Erythroblast (primary cell): ENCODE data around the gene EEFSEC.

Source experiments
- DNase-seq, 2 experiments: peaks; one replicate each; lab custom pipeline; 2025; lab: John Stamatoyannopoulos, UW
- GATA1 ChIP-seq: IDR thresholded peaks from 2 replicates; pipeline ENCODE4 v1.6.1; 2011; ENCODE audit warnings: low read depth, mild to moderate bottlenecking, control low read depth, low read length, moderate library complexity
- POLR2A ChIP-seq: IDR thresholded peaks from 2 replicates; pipeline ENCODE4 v1.6.1; 2011; ENCODE audit warnings: mild to moderate bottlenecking, low read length

EEFSEC gene, protein sequence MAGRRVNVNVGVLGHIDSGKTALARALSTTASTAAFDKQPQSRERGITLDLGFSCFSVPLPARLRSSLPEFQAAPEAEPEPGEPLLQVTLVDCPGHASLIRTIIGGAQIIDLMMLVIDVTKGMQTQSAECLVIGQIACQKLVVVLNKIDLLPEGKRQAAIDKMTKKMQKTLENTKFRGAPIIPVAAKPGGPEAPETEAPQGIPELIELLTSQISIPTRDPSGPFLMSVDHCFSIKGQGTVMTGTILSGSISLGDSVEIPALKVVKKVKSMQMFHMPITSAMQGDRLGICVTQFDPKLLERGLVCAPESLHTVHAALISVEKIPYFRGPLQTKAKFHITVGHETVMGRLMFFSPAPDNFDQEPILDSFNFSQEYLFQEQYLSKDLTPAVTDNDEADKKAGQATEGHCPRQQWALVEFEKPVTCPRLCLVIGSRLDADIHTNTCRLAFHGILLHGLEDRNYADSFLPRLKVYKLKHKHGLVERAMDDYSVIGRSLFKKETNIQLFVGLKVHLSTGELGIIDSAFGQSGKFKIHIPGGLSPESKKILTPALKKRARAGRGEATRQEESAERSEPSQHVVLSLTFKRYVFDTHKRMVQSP

DNA sequence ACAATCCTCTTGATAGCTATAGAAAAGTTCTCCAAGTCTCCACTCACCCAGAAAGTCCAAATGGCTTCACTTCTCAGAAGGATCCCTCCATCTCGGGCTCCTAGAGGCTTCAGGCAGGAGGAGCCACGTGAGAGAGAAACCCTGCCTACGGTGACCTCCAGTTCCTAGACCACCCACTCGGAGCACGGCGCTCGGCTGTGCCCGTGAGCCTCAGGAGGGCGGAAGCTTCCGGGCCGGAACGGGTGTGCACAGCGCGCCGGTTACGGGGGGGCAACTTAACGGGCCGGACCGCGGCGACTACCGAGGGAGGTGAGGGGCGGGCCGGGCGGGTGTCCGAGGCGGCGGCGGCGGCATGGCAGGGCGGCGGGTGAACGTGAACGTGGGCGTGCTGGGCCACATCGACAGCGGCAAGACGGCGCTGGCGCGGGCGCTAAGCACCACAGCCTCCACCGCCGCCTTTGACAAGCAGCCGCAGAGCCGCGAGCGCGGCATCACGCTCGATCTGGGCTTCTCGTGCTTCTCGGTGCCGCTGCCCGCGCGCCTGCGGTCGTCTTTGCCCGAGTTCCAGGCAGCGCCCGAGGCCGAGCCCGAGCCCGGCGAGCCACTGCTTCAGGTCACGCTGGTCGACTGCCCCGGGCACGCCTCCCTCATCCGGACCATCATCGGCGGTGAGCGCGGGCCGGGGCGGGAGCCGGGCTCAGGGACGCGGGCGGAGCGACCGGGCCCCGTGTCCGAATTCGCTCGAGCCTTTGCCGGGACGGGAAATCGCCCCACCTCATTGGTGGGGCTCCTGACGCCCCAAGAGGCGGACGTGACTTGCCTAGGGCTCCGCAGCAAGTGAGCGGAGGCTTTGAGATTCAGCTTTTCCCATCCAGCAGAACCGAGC, at the start of gene EEFSEC:
EEFSEC (plus strand) TSS at position 326 of the 886 bp plus-strand sequence; CDS start at position 353, 27 bp downstream.
- no peak for TF ChIP-seq GATA1
- peak; percentile 66 for TF ChIP-seq POLR2A
- peak; percentile 90 to 93 for DNase-seq

GRCh38 chr3:128107834-128108233, 45.4 kb upstream of the EEFSEC start:
- no peak for TF ChIP-seq POLR2A
- TF ChIP-seq GATA1, result no peak
- no peak for DNase-seq

GRCh38 chr3:128111147-128111546, 42.1 kb upstream of the EEFSEC start:
- no peak for DNase-seq
- TF ChIP-seq POLR2A (no peak), GATA1 (no peak)

DNA sequence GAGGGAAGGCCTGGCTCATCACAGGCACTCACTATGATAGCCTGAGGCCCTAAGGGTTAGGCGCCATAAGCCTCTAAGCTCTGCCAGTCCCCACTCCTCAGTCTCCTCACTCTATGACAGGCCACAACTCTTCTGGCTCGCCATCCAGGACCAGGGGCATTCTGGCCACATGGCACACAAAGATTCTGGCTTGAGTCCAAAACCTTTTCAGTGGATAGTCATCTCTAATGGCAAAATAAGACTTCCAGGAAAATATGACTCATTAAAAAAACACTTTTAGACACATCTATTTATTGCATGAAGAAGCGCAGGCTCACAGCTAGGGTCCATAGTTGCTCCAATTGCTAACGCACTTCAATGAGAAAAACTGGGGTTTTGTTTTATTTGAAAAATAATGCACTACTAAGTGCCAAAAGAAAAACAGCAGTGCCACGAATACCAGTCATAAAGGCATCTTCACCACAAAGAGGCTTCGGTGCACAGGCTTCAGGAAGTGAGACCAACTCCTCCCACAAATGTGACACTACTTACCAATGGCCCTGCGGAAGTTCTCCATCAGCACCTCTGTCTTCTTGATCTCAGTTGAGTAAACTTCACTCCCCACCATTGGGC, 40.8 kb upstream of the EEFSEC start:
- DNase-seq, result peak; percentile 33 to 59
- no peak for TF ChIP-seq POLR2A
- TF ChIP-seq GATA1, result no peak

DNA sequence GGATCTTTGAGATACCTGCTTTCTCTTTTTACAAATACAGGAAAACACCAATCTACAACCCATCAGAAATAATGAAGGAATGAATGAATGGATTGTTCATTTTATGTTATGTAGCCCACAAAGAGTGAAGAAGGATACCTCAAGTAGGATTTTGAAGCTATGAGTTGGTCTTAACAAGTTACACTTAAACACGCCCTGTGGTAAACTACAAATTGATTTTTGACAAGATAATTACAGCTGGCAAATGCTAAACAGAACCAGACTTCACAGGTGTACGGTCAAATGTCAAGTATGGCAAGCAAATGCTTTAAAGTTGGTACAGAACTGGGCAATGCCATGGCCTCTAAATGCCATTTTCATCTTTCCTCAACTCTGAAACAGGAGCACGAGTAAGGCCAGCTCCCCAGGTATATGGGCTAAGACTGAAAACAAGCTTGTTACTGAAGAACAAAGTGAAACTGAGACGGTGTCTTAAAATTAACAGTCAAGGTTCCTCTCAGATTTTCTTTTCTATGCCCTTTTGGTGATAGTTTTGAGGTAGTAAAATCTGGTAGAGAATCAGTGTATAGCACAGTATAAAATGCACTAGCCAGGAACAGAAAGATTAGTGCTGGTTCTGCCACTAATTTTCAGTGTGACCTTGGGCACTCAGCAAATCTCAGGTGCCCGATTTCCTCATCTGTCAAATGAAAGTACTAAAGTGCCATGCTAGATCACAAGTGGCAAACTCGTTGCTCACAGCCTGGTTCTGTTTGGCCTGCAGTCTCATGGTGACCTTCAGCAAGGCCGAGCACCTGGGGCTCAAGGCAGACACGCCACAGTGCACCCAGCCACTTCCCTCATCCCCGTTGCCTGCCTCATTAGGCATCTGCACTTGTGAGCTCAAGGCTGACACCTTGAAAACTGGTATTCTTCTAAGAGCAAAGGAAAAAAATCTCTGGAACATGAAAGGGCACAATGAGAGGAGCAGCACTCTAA, 39.2 kb upstream of the EEFSEC start:
- no peak for DNase-seq
- no peak for TF ChIP-seq POLR2A
- TF ChIP-seq GATA1, result no peak

GRCh38 chr3:128122013-128122412, 31.3 kb upstream of the EEFSEC start:
- no peak for DNase-seq

GRCh38 chr3:128123156-128123537, 30.1 kb upstream of the EEFSEC start:
- DNase-seq, result peak in 1 of 2 experiments; percentile 73
- TF ChIP-seq GATA1 (no peak), POLR2A (no peak)

More at GRCh38 chr3:128122013-128122412, 31.3 kb upstream of the EEFSEC start:
- TF ChIP-seq GATA1, result no peak
- no peak for TF ChIP-seq POLR2A

GRCh38 chr3:128123538-128124368, 29.5 kb upstream of the EEFSEC start, which contains the start of gene RUVBL1:
RUVBL1 (minus strand) TSS chr3:128123812; CDS start chr3:128123724, 88 bp downstream.
- peak; percentile 97 to 98 for DNase-seq
- peak; percentile 87 for TF ChIP-seq POLR2A
- no peak for TF ChIP-seq GATA1

- TF ChIP-seq POLR2A, result no peak
- TF ChIP-seq GATA1, result no peak
- DNase-seq, result no peak
Observed at GRCh38 chr3:128127236-128127635, 26.0 kb upstream of the EEFSEC start.

DNA sequence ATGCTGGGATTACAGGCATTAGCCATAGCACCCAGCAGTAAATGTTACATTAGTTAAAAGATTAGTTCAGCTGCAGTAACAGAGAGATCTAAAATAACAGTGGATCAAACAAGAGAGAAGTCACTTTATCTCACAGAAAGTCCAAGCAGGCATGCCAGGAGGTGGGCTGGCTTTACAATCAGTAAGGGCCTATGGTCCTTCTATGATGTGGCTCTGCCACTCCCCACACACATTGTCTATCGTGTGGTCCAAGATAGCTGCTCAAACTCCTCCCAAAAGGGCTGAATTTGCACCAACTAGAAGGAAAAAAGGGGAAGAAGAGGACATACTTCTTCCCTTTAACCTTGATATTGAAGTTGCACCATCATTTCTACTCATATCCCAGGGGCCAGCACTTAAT, 25.0 kb upstream of the EEFSEC start:
- peak; percentile 64 to 90 for DNase-seq
- peak; percentile 21 for TF ChIP-seq GATA1
- TF ChIP-seq POLR2A, result no peak

- TF ChIP-seq POLR2A (no peak), GATA1 (no peak)
- DNase-seq, result no peak
Observed at GRCh38 chr3:128131897-128132646, 21.2 kb upstream of the EEFSEC start.
